Right lobe of liver (tissue), 6 donors: Measurements from ENCODE around the gene MFRP. TPM values are rescaled to one million over a fixed set of nuclear protein-coding genes. Genes with fewer than 3 reads are reported as not detected.

Experiments
- ATAC-seq, 4 donors: fragments of 200-7000 bp; cut with Tn5 transposase; one replicate each; pipeline ENCODE4 v1.9.1; 2020; ENCODE audit warnings: mild to moderate bottlenecking in 4 of 4, moderate library complexity in 4 of 4
- DNase-seq, 3 donors: peaks; one replicate each; pipeline ENCODE4 v3.0.0-alpha.2; 2020
- H3K27ac ChIP-seq, 3 donors: fragments of 200-600 bp; one replicate each; pipeline ENCODE4 v1.8.0; 2022
- H3K27me3 ChIP-seq, 2 donors: fragments of 200-600 bp; one replicate each; pipeline ENCODE4 v1.8.0; 2022
- H3K36me3 ChIP-seq, 4 donors: fragments of 200-600 bp; sonication (generic) in 1 of 4; one replicate each; pipeline versions ENCODE4 v1.5.1 to v1.8.0; 2017 to 2022; ENCODE audit warnings: control low read depth in 1 of 4
- H3K4me1 ChIP-seq, 4 donors: fragments of 200-600 bp; sonication (generic) in 1 of 4; one replicate each; pipeline versions ENCODE4 v1.5.1 to v1.8.0; 2017 to 2022; ENCODE audit warnings: control low read depth in 1 of 4
- H3K4me3 ChIP-seq, 3 donors: fragments of 200-600 bp; one replicate each; pipeline ENCODE4 v1.8.0; 2022
- H3K9me3 ChIP-seq, 4 donors: fragments of 200-600 bp; sonication (generic) in 1 of 4; one replicate each; pipeline versions ENCODE4 v1.5.1 to v1.8.0; 2017 to 2022; ENCODE audit warnings: control low read depth in 1 of 4
- POLR2A ChIP-seq: fragments of 450-650 bp; IDR thresholded peaks from one replicate; pipeline ENCODE4 v1.6.1; 2017; ENCODE audit warnings: antibody characterized with exemption, mild to moderate bottlenecking
- WGBS: methylation state at CpG from one replicate; pipeline ENCODE4 v1.1.6; 2018; ENCODE audit warnings: low coverage, low lambda C conversion rate; ENCODE audit not compliant: insufficient coverage; ENCODE audit errors: missing lambda C conversion rate; 5-methylcytosine and 5-hydroxymethylcytosine counted together
- intact Hi-C, 2 donors: fragments of 100-400 bp; cut with DNase I; formaldehyde crosslinking; loops; one replicate each; pipeline versions ENCODE4 v1.11.2 to v1.14.1; 2022
- total RNA-seq, 6 experiments: library from RNA; depleted of rRNA in 2 of 6; stranded (reverse); fragments of >200 nt in 2 of 6; fragmentation: NEBNext Ultra II Directional in 3 of 6; extraction: Animal tissue kit (Norgen Biotek cat#: 25700) in 3 of 6; gene quantifications; one replicate each; pipeline versions ENCODE4 v1.1.0 to v1.2.4, GENCODE V29; 2016 to 2023
- TF ChIP-seq, protein P1 (sequence below), 4 donors: fragments of 200-600 bp in 3 of 4; fragments of 450-650 bp in 1 of 4; IDR thresholded peaks; one replicate each; pipeline versions ENCODE4 v1.5.1 to v1.8.0; 2016 to 2022; ENCODE audit warnings: antibody characterized with exemption in 4 of 4, mild to moderate bottlenecking in 2 of 4
- donor health status: DM: no; HTN: yes; CAD: no.
- donor health status: DM: no; HTN: no; CAD: no.
- donor health status: DM: no; HTN: no; CAD: no.
- donor health status: DM: no; HTN: yes; CAD: no.
- donor health status: DM: no; HTN: yes; CAD: no.

MFRP gene
- total RNA-seq, 6 experiments from 2014 or later: not detected

DNA sequence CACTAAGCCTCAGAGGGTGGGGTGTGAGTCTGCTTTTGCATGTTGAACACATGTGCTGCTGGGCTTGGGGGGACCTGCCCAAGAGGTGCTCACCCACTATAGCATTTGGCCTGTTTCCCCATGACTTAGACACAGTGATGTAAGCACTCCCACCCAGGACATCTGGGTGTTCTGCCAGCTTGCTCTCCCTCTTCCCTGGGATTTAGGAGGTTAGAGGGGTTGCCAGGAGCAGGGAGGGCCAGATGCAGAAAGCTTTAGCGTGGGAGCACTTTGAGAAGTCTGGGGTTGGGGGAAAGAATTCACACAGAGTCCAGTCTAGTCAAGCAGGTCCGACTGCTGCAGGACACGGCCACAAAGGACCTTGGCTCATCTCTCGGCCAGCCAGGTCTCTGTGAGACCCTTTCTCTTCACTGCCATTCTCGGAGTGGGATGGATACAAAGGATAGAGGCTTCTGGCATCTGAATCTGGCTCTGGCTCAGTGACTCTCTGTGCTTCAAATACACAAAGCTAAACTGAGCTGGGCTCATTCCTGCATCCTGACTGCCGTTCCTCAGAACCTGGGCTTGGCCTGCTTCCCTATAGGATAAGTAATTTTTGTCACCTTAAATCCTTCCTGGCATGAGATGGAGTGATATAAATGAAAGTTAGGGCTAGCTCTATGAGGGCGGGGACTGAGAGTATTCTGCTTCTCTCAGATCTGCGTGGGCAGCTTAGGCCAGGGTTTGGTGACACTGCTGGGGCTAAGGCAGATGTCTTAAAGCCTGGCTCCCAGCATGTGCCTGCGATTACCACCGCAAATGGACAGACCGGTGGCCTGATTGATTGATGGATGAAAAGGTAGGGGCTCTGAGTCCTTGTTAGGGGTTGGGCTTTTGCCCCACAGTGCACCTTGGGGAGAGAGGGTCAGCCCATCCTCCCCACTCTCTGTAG is 20.4 kb upstream of the MFRP start:
- 93% methylated on average over 3 of the region's 11 CpGs for WGBS
- TF ChIP-seq, protein P1, sequence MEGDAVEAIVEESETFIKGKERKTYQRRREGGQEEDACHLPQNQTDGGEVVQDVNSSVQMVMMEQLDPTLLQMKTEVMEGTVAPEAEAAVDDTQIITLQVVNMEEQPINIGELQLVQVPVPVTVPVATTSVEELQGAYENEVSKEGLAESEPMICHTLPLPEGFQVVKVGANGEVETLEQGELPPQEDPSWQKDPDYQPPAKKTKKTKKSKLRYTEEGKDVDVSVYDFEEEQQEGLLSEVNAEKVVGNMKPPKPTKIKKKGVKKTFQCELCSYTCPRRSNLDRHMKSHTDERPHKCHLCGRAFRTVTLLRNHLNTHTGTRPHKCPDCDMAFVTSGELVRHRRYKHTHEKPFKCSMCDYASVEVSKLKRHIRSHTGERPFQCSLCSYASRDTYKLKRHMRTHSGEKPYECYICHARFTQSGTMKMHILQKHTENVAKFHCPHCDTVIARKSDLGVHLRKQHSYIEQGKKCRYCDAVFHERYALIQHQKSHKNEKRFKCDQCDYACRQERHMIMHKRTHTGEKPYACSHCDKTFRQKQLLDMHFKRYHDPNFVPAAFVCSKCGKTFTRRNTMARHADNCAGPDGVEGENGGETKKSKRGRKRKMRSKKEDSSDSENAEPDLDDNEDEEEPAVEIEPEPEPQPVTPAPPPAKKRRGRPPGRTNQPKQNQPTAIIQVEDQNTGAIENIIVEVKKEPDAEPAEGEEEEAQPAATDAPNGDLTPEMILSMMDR (IDR thresholded peaks at IDR 0.05): no peak
- ATAC-seq: no peak
- H3K9me3 ChIP-seq: no peaks in the 10 kb centered on the region
- peak in 2 of 3 donors; percentile 14 to 31 for DNase-seq
- H3K27ac ChIP-seq: peak overlapping the region in 1 of 3 donors; percentile 98
- no peaks in the 10 kb centered on the region for H3K27me3 ChIP-seq
- peaks cover 0 to 70% (median 26%) of the 10 kb centered on the region in 4 donors for H3K4me1 ChIP-seq
- intact Hi-C loops: loop anchor here in 1 of 2 donors (10.0 kb wide), 1 partner anchor 108 kb away; no protein-coding TSS in a partner anchor
- no peaks in the 10 kb centered on the region for H3K36me3 ChIP-seq
- H3K4me3 ChIP-seq: no peak overlapping the region

- ATAC-seq: no peak
- peak in 1 of 3 donors; percentile 42 for DNase-seq
- Histone ChIP-seq H3K36me3 (peaks cover 0 to under 1% (median 0%) of the 10 kb centered on the region in 4 donors), H3K9me3 (no peaks in the 10 kb centered on the region), H3K4me1 (peaks cover 0 to 70% (median 23%) of the 10 kb centered on the region in 4 donors), H3K4me3 (peak overlapping the region in 1 of 3 donors; percentile 73), H3K27ac (peak overlapping the region in 1 of 3 donors; percentile 98), H3K27me3 (no peaks in the 10 kb centered on the region)
- TF ChIP-seq, protein P1 (IDR thresholded peaks at IDR 0.05): no peak
- no peak for TF ChIP-seq POLR2A
- intact Hi-C loops: loop anchor here in 1 of 2 donors (10.0 kb wide), 1 partner anchor 110 kb away; no protein-coding TSS in a partner anchor
- WGBS: 80% methylated on average over 1 of the region's 6 CpGs
These were observed 18.6 kb upstream of the MFRP start for GRCh38 chr11:119365071-119365591.

- intact Hi-C loops: loop anchor here in 1 of 2 donors (10.0 kb wide), 1 partner anchor 111 kb away; no protein-coding TSS in a partner anchor
These were observed 17.5 kb upstream of the MFRP start for GRCh38 chr11:119363851-119364590.

More at GRCh38 chr11:119363851-119364590, 17.5 kb upstream of the MFRP start:
- DNase-seq (peak; percentile 78 to 85 (median 84)), ATAC-seq (peak; percentile 32 to 63 (median 55))
- TF ChIP-seq, protein P1 (IDR thresholded peaks at IDR 0.05): no peak
- TF ChIP-seq POLR2A: peak; percentile 72
- Histone ChIP-seq H3K27ac (peak overlapping the region; percentile 51 to 98 (median 81)), H3K9me3 (no peaks in the 10 kb centered on the region), H3K4me3 (peak overlapping the region; percentile 42 to 73 (median 57)), H3K27me3 (no peaks in the 10 kb centered on the region), H3K36me3 (peaks cover 0 to 12% (median 3%) of the 10 kb centered on the region in 4 donors), H3K4me1 (peaks cover 0 to 64% (median 20%) of the 10 kb centered on the region in 4 donors)
- 0% methylated on average over 1 of the region's 88 CpGs for WGBS
